Keratinocyte (primary cell): ENCODE data around the gene LTB4R2. TPM values are rescaled to one million over a fixed set of nuclear protein-coding genes. Genes with fewer than 3 reads are reported as not detected.

Experiments
- DNase-seq: peaks from one replicate; pipeline ENCODE4 v3.0.0-alpha.2; 2011; ENCODE audit warnings: low read depth, missing footprints, low spot score
- FAIRE-seq: peaks from 2 replicates; lab custom pipeline; 2011; peaks lifted over from hg19 to GRCh38; lab: Jason Lieb, UNC
- H2AFZ ChIP-seq: 2 replicates; pipeline ENCODE4 v1.6.0; 2012; ENCODE audit warnings: low read length, control low read depth, inconsistent platforms; ENCODE audit not compliant: control insufficient read depth
- H3K27ac ChIP-seq: 2 replicates; pipeline ENCODE4 v1.5.1; 2011; ENCODE audit warnings: low read length; ENCODE audit not compliant: control insufficient read depth, insufficient read depth
- H3K27me3 ChIP-seq: 3 replicates; pipeline ENCODE4 v1.6.0; 2011; ENCODE audit warnings: low read length; ENCODE audit not compliant: control insufficient read depth, insufficient read depth; ENCODE audit errors: extremely low read depth
- H3K36me3 ChIP-seq, 2 experiments: 2 replicates in 1 of 2; 3 replicates in 1 of 2; pipeline ENCODE4 v1.5.1; 2011; ENCODE audit warnings: low read length in 2 of 2, mild to moderate bottlenecking in 1 of 2; ENCODE audit not compliant: control insufficient read depth in 2 of 2, insufficient read depth in 2 of 2; ENCODE audit errors: extremely low read depth in 1 of 2
- H3K4me1 ChIP-seq: 3 replicates; pipeline ENCODE4 v1.5.1; 2011; ENCODE audit warnings: low read length; ENCODE audit not compliant: control insufficient read depth, insufficient read depth; ENCODE audit errors: extremely low read depth
- H3K4me2 ChIP-seq: 3 replicates; pipeline ENCODE4 v1.6.0; 2011; ENCODE audit warnings: low read depth, low read length; ENCODE audit not compliant: control insufficient read depth, insufficient read depth; ENCODE audit errors: extremely low read depth
- H3K4me3 ChIP-seq, 3 experiments: fragments of 200-600 bp in 1 of 3; sonication (generic) in 1 of 3; 2 replicates in 2 of 3; 3 replicates in 1 of 3; pipeline ENCODE4 v1.5.1; 2011 to 2016; ENCODE audit warnings: low read length in 3 of 3, mild to moderate bottlenecking in 3 of 3, control low read depth in 2 of 3, inconsistent platforms in 1 of 3, low read depth in 1 of 3, mixed read lengths in 1 of 3, mixed run types in 1 of 3, moderate library complexity in 1 of 3; ENCODE audit not compliant: control insufficient read depth in 2 of 3, insufficient read depth in 2 of 3; ENCODE audit errors: extremely low read depth in 1 of 3
- H3K79me2 ChIP-seq: 2 replicates; pipeline ENCODE4 v1.6.0; 2012; ENCODE audit warnings: low read length; ENCODE audit not compliant: control insufficient read depth, insufficient read depth
- H3K9ac ChIP-seq: 3 replicates; pipeline ENCODE4 v1.6.0; 2011; ENCODE audit warnings: low read length; ENCODE audit not compliant: control insufficient read depth, insufficient read depth; ENCODE audit errors: extremely low read depth
- H3K9me1 ChIP-seq: 3 replicates; pipeline ENCODE4 v1.6.0; 2011; ENCODE audit warnings: low read length; ENCODE audit not compliant: control insufficient read depth, insufficient read depth; ENCODE audit errors: extremely low read depth
- H3K9me3 ChIP-seq: 2 replicates; pipeline ENCODE4 v1.5.1; 2012; ENCODE audit warnings: low read depth, low read length; ENCODE audit not compliant: control insufficient read depth
- H4K20me1 ChIP-seq: 3 replicates; pipeline ENCODE4 v1.6.0; 2011; ENCODE audit warnings: low read length; ENCODE audit not compliant: control insufficient read depth, insufficient read depth; ENCODE audit errors: extremely low read depth
- EZH2 ChIP-seq: IDR thresholded peaks from one replicate; pipeline ENCODE4 v1.6.1; 2012; ENCODE audit warnings: inconsistent platforms, mild to moderate bottlenecking, low read length, moderate library complexity
- dilution Hi-C: fragments of 300-500 bp; cut with MboI; formaldehyde crosslinking; loops from one replicate; pipeline ENCODE4 v1.7.0; 2020; ENCODE audit warnings: low sequenced_read_pairs; ENCODE audit not compliant: extremely low pct_ligation_motif_present
- polyA plus RNA-seq, 5 experiments: library from polyadenylated mRNA; depleted of rRNA in 3 of 5; stranded (reverse) in 3 of 5; stranded (forward) in 1 of 5; unstranded in 1 of 5; fragments of >200 nt; gene quantifications; 1 replicate in 1 of 5; 2 replicates in 3 of 5; 3 replicates in 1 of 5; pipeline versions ENCODE4 v1.2.1 to v1.2.3, GENCODE V29; 2011 to 2012; ENCODE audit warnings: missing spikeins in 2 of 5, low read depth in 1 of 5, low replicate concordance in 1 of 5
- TF ChIP-seq, protein P1 (sequence below), 3 experiments: IDR thresholded peaks in 1 of 3; conservative IDR thresholded peaks in 1 of 3; optimal IDR thresholded peaks in 1 of 3; 2 replicates in 2 of 3; 3 replicates in 1 of 3; pipeline versions ENCODE3 to v1.5.1; 2011; ENCODE audit warnings: low read length in 3 of 3, mild to moderate bottlenecking in 3 of 3, moderate library complexity in 2 of 3, control low read depth in 1 of 3, inconsistent platforms in 1 of 3; ENCODE audit not compliant: insufficient read depth in 2 of 3; ENCODE audit errors: extremely low read depth in 1 of 3

LTB4R2 gene
- polyA plus RNA-seq, 1 donor (not counting 4 experiments of a cell fraction or from before 2014, with no cell fraction given) = 7.9 TPM

DNA sequence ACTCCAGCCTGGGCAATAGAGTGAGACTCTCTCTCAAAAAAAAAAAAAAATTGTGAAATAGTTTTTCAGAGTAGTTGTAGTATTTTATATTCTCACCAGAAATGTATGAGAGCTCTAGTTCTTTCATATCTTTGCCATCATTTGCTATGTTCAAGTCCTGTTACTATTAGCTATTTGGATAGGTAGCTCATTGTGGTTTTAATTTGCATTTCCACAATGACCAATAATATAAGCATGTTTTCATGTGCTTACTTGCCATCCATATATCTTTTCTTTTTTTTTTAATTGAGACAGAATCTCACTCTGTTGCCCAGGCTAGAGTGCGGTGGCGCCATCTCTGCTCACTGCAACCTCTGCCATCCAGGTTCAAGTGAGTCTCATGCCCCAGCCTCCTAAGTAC is 38.2 kb downstream of the LTB4R2 start:
- no peak for FAIRE-seq
- H3K27ac ChIP-seq = no peak overlapping the region
- no peaks in the 10 kb centered on the region for H3K79me2 ChIP-seq
- no peak overlapping the region for H2AFZ ChIP-seq
- no peak overlapping the region for H3K4me2 ChIP-seq
- H3K4me3 ChIP-seq = no peak overlapping the region
- DNase-seq = no peak
- no peaks in the 10 kb centered on the region for H3K4me1 ChIP-seq
- no peak overlapping the region for H3K9ac ChIP-seq
- no peaks in the 10 kb centered on the region for H3K9me1 ChIP-seq
- H4K20me1 ChIP-seq = no peaks in the 10 kb centered on the region
- TF ChIP-seq, protein P1, sequence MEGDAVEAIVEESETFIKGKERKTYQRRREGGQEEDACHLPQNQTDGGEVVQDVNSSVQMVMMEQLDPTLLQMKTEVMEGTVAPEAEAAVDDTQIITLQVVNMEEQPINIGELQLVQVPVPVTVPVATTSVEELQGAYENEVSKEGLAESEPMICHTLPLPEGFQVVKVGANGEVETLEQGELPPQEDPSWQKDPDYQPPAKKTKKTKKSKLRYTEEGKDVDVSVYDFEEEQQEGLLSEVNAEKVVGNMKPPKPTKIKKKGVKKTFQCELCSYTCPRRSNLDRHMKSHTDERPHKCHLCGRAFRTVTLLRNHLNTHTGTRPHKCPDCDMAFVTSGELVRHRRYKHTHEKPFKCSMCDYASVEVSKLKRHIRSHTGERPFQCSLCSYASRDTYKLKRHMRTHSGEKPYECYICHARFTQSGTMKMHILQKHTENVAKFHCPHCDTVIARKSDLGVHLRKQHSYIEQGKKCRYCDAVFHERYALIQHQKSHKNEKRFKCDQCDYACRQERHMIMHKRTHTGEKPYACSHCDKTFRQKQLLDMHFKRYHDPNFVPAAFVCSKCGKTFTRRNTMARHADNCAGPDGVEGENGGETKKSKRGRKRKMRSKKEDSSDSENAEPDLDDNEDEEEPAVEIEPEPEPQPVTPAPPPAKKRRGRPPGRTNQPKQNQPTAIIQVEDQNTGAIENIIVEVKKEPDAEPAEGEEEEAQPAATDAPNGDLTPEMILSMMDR (optimal IDR thresholded peaks at IDR 0.05 in 1 of 3, IDR thresholded peaks at IDR 0.05 in 1 of 3, conservative IDR thresholded peaks at IDR 0.05 in 1 of 3; ENCODE audit: extremely low read depth in 1 of 3, insufficient read depth in 2 of 3, low read length in 3 of 3) = no peak
- no peak for TF ChIP-seq EZH2
- dilution Hi-C loops = no loop called here
- no peaks in the 10 kb centered on the region for H3K36me3 ChIP-seq
- H3K27me3 ChIP-seq = no peaks in the 10 kb centered on the region
- no peaks in the 10 kb centered on the region for H3K9me3 ChIP-seq

DNA sequence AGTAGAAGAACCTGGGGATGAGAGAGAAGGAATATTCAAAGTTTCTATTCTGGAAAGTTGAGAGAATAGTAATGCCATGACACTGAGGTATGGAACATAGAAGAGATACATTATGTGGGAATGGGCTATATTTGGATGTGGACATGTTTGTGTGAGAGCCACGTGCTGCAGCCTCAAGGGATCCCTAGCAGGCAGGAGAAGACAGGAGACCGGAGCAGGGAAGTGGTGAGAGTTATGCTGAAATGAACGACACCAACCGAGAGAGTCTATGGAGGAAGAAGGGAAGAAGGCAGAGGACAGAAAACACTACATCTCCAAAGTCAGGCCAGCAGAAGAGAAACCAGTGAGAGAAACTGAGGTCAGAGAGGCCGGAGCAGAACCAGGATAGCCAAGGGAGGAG is 39.8 kb downstream of the LTB4R2 start:
- Histone ChIP-seq H3K9me3 (no peaks in the 10 kb centered on the region), H3K27ac (no peak overlapping the region), H4K20me1 (no peaks in the 10 kb centered on the region), H3K4me2 (no peak overlapping the region), H3K9me1 (no peaks in the 10 kb centered on the region), H3K36me3 (no peaks in the 10 kb centered on the region), H3K4me3 (no peak overlapping the region), H3K27me3 (no peaks in the 10 kb centered on the region), H2AFZ (no peak overlapping the region), H3K79me2 (no peaks in the 10 kb centered on the region), H3K4me1 (no peaks in the 10 kb centered on the region), H3K9ac (no peak overlapping the region)
- FAIRE-seq (no peak), DNase-seq (no peak)
- no peak for TF ChIP-seq EZH2
- dilution Hi-C loops = no loop called here

DNA sequence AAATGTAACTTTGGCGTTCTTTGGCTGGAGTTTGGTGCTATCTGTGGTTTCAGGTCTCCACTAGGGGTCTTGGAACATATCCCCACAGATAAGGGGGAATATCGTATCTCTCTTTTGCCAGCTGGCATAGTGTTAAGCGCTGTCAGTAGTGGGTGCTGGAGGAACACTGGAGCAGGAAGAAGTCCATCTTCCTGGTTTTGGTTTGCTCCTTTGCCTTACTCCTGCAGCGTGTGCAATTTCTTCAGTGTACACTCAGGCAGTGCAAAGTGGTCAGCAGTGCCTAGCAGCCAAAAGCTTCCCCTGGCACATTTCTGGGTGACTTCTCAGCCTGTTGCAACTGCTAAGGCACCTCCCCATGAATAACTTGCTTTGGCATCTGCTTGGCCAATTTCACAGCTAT is 41.6 kb downstream of the LTB4R2 start:
- Histone ChIP-seq H3K4me2 (no peak overlapping the region), H3K27ac (no peak overlapping the region), H3K79me2 (no peaks in the 10 kb centered on the region), H3K4me3 (no peak overlapping the region), H3K9me1 (no peaks in the 10 kb centered on the region), H3K9me3 (no peaks in the 10 kb centered on the region), H3K36me3 (no peaks in the 10 kb centered on the region), H3K27me3 (no peaks in the 10 kb centered on the region), H3K9ac (no peak overlapping the region), H2AFZ (no peak overlapping the region), H3K4me1 (no peaks in the 10 kb centered on the region), H4K20me1 (no peaks in the 10 kb centered on the region)
- no peak for FAIRE-seq
- TF ChIP-seq, protein P1 (optimal IDR thresholded peaks at IDR 0.05 in 1 of 3, IDR thresholded peaks at IDR 0.05 in 1 of 3, conservative IDR thresholded peaks at IDR 0.05 in 1 of 3; ENCODE audit: extremely low read depth in 1 of 3, insufficient read depth in 2 of 3, low read length in 3 of 3) = peak in 1 of 3 experiments; percentile 19
- TF ChIP-seq EZH2 = no peak
- dilution Hi-C loops = no loop called here
- DNase-seq = no peak
